Dedifferentiated amniotic fluid mesenchymal stem cell (primary cell): ENCODE results near the gene VENTX.

ENCODE experiments used
- DNase-seq: peaks from one replicate; pipeline ENCODE4 v3.0.0-alpha.2; 2016; ENCODE audit errors: extremely low spot score

The VENTX gene, protein sequence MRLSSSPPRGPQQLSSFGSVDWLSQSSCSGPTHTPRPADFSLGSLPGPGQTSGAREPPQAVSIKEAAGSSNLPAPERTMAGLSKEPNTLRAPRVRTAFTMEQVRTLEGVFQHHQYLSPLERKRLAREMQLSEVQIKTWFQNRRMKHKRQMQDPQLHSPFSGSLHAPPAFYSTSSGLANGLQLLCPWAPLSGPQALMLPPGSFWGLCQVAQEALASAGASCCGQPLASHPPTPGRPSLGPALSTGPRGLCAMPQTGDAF

DNA sequence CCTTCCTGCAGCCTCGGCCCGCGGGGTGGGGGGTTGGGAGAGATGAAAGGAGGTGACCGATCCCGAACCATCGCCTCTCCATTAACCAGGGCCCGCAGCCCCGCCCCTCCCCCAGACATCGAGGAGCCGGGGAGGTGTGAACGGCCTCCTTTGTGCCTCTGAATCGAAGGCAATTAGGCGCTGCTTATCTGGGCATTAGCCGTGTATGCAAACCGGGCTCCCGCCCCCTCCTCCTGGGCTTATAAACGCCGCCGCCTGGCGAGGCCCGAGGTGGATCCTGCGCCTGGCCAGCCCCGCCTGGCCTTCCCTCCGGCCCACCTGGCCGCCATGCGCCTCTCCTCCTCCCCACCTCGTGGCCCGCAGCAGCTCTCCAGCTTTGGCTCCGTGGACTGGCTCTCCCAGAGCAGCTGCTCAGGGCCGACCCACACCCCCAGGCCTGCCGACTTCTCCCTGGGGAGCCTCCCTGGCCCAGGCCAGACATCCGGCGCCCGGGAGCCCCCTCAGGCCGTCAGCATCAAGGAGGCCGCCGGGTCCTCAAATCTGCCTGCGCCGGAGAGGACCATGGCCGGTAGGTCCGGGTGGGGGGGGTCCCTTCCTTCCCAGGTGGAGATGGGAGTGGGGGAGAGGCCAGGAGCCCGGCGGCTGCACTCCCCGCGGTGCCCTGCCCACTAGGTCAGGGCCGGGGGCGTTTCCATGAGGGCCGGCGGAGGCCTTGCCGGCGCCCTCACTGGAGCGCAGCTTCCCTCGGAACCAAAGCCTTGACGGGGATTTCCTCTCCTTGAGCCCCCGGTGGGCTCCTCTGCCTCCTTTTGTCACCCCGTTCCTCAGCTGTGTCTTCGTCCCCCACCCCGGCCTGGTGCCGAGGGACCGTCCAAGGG, at the start of gene VENTX:
Gene VENTX, plus strand, starts transcription at position 268 of the 878 bp plus-strand sequence. Its CDS starts 60 bp downstream, at position 328.
- DNase-seq: no peak

DNA sequence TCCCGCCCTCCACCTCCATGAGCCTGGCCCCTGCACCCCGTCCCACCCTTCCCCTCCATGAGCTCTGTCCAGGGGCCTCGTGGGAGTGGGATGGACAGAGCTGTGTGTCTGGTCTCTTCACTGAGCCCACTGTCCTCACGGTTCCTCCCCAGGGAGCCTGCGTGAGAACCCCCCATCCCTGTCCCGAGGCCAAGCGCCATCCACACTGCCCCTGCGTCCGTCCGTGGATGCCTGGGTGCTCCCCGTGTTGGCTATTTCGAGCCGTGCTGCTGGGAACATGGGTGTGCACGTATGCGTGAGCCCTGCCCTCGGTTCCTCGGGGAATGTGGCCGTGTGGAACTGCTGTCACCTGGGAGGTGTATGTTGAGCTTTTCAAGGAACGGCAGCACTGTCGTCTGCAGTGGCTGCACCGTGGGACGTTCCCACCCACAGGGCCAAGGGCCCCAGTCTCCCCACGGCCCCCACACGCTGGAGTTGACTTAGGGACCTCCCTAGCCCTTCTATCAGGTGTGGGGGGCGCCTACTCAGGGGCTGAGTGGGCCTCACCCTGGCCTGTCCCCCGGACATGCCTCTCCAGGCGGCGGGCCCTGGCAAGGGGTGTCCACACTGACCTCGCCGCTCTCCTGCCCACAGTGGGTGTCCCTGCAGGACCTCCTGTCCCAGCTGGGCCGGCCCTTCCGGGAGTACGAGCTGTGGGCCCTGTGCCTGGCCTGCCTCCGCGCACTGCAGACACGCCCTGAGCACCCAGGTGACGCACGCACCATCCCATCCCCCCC, 49.6 kb upstream of the VENTX start:
- no peak for DNase-seq

DNA sequence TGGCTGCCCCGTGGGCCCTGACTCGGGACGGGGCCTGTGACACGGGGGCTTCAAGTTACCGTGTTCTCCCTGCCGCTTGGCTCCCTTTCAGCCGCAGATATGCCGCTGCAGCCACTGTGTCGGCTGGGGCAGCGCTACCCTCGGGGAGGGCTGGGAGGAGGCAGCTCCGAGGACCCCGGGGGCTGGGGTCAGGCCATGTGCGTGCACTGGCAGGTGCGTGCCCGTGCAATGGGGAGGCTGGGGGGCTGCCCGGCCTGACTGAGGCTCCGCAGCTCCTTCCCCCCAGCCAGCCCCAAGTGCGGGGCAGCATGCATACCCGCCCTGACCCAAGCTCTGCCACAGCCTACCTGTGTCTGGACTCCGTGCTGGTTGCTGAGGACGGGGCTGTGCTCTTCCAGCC, 48.4 kb upstream of the VENTX start:
- DNase-seq: no peak

DNA sequence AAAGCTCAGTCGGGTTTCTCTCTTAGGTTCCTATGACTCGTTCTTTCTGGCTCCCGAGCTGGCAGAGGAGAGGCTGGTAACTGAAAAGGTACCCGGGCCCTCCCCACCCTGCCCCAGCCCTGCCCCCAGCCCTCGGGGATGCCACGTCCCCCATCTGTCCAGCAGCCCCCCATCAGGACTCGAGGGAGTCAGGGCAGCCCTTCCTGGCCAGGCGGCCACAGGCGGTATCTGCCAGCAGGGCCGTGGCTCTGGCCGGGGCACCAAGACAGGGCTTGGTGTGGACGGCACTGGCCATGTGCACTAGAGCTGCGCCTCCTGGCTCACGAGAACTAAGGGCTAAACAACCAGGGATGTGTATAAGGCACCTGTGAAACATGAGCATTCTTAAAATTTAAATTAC, 47.9 kb upstream of the VENTX start:
- no peak for DNase-seq

DNA sequence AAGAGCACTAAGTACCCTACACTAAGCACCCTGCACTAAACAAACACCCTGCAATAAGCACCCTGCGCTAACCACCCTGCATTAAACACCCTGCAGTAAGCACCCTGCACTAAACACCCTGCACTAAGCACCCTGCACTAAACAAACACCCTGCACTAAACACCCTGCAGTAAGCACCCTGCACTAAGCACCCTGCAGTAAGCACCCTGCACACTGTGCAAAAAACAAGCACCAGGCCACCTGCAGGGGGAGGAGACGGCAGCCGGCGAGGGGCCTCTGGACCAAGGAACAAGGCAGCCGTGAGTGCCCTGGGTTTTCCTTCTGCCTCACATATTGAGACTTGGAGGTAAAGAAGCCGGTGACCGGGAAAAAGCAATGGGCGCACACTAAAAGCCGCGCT, 47.4 kb upstream of the VENTX start:
- no peak for DNase-seq

DNA sequence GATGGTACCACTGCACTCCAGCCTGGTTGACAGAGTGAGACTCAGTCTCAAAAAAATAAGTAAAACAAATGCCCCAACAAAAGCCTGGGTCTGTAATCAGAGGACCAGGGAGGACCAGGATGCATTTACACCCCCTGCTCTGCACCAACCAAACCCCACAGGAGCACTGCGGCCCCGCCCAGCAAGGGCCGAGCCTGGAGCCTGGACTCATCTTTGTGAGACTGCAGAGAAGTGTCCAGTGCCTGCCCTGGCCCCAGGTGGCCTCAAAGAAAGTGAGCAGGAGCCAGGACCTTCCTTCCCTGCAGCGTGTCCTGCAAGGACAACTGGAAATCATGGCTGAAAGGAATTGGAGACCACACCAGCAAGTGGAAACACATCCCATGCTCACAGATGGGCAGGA, 46.0 kb upstream of the VENTX start:
- DNase-seq: no peak

DNA sequence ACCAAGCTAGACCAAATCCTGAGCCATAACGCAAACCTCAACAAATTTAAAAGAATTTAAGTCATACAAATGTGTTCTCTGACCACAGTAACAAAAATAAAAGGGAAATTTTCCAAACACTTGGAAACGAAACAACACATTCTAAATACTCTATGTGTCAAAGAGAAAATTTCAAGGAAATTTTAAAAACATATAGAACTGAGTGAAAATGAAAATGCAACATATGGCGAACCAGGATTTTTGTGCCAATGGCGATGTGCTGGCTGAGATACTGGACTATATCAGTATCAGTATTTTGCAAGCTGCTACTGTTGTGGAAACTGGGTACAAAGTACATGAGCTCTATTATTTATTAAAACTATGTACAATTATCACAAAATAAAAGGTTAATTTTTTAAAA, 43.5 kb upstream of the VENTX start:
- no peak for DNase-seq

DNA sequence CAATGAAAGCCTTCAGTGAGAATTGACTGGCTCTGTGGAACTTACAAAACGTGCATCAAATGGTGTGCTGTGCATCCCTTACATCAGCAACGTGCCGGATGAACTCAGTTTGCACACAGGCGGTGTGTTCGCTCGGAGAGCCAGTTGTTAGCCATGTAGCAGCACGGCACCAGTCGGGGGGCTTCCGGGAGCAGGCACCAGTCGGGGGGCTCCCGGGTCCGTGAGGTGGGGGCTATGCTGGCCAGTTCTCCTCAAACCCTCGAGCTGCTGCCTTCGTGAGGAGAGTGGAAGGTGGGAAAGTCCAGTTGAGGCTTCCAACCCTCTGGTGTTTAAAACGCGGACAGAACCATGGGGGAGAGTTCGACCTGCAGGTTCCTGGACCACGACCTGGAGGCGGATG, 42.6 kb upstream of the VENTX start:
- no peak for DNase-seq

DNA sequence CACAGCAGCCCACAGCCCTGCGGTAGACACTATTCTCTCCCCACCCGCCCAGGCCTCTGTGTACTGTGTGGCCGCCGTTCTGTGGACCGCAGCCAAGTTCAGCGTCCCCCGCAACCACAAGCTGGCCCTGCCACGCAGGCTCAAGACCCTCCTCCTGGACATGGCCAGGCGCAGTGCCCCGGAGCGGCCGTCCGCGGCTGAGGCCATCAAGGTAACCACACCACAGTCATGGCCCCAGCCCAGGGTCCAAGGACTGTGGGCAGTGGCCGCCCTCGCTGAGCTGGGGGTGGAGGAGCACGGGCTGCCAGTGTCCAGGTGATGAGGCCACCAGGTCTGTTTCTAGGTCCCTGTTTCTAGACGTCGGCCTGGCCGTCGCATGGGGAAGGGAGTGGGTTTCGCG, 42.0 kb upstream of the VENTX start:
- DNase-seq: no peak

DNA sequence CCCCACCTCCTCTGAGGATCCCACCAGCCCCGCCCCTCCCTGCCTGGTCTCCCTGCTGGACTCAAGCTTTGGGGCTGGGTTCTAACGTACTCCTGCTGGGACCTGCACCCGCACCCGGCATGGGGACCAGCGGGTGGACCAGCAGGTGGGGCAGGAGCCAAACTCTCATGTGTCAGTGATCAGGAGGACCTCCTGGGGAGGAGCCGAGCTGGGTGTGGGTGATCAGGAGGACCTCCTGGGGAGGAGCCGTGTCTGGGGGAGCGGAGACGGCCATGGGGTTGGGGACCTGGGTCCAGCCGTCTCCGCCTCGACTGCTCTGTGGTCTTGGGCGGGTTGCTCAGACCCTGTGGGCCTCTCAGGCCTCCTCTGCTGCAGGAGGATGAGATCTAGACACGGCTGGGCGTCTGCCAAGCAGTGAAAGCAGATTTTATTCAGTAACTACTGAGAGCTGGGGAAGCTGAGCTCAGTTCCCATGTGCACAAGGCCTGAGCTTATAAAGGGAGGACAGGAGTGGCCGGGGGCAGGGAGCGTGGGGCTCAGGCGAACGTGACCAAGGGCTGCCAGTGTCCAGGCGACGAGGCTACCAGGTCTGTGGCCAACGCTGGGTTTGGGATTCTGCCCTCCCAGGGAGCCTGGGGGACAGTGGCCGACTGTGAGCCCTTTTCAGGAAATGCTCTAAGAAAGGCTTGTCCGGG, 41.3 kb upstream of the VENTX start:
- no peak for DNase-seq

DNA sequence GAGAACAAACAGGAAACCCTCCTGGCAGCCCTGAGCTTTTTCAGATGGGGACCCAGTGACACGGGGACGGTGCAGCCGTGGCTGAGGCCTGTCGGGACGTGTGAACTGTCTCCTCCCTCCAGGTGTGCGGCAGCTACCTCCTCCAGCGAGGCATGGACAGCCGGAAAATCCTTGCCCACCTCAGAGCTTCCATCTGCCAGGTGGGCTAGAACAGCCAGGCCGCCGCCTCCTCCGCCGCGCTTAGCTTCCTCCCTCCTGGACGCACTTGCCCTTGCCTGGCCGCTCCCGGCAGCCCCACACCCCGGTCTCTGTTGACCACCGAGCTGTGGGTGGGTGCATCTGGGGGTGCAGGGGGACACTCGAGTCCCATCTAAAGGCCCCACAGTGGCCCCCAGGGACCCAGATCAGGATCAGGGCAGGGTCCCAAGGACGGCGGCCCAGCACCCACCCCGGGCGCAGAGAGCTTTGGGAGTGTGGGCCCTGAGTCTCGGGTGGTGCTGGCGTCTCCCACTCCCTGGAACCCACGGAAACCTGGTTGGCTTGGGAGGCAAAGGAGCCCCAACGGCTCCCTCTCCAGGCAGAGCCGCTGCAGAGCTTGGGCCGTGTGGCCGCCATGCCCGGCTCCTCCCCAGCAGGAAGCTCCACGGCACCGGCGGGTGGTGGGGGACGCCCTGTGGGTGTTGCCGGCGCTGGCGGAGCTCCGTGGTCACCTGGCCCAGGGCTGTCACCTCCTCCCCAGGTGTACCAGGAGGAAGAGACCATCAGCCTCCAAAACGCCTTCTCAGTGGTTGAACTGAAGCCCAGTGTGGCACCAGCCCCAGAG, 40.5 kb upstream of the VENTX start:
- no peak for DNase-seq

DNA sequence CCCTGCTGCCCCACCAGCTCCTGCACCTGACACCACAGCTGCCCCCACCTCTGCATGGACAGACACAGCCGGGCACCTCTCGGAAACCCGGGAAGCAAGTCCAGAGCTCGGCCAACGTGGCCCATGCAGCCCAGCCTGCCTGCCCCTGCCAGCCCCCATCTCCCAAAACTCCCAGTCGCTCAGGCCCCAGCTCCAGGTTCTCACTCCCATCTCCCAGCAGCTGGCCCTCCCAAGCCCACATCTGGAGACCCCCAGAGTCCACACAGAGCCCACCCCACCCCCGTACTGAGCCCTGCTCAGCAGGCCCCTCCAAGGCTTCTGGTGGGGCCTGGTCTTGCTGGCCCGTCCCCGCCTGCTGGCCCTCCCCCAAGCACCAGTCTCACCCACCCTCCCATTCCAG, 39.9 kb upstream of the VENTX start:
- no peak for DNase-seq

DNA sequence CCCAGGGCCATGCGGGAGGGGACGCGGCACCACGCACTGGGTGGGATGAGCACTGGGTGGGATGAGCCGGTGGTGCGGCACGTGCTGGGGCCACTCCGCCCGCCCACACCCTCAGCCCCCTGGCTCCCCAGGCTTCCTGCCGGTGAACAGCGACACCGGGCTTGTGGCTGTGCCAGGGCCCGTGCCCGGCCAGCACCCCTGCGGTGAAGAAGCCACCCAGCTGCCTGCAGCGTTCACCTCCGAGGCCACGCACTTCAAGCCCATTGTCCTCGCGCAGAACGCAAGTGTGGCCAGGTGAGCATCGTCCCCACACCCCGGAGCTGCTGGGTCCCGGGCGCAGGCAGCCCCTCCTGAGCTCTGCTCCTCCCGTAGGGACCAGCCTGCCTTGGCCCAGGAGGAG, 39.4 kb upstream of the VENTX start:
- no peak for DNase-seq

DNA sequence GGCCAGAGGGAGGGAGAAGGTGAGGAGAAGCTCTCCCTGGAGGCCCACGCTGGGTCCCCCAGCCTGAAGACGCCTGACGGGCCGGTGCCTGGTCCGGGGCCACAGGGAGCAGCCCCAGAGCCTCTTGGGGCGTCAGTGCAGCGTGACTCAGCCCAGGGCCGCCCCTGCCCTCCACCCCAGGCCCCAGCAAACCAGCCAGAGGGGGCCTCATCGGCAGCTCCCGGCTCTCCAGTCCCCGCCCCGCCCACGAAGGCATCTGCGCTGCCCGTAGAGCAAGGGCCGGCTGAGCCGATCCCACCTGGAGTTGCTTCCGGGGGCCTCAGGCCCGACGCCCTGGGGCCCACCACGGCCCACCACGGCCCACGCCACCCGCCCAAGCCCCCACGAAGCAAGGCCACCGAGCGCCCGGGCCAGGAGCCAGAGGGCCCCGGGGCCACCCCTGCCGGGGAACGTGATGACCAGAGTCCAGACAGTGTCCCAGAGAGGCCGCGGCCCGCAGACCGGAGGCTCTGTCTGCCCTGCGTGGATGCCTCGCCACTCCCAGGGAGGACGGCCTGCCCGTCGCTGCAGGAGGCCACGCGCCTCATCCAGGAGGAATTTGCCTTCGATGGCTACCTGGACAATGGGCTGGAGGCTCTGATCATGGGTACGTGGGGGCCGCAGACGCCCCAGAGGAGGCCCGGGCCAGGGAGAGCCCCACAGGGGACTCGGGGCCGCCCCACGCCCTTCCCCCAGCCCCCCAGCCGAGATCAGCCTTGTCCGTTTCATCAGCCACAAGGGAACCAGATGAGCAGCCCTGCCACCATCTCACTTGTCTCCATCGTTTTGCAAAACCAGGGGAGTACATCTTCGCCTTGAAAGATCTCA, 38.8 kb upstream of the VENTX start:
- DNase-seq: no peak

DNA sequence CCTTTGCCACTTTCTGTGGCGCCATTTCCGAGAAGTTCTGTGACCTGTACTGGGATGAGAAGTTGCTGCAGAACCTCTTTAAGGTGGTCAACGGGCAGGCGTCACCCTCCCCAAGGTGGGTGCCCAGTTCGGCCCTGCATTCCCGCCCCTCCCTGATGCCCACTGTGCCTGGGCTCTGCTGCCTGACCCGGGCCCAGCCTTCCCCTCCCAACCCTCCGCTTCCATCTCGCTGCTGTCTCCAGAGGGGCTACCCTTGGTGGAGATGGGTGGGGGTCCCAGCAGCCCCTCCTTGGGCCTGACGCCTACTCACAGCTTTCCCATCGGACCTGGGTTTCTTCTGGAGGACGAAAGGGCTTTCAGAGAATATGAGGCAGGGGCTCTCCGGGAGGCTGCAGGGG, 38.2 kb upstream of the VENTX start:
- no peak for DNase-seq

DNA sequence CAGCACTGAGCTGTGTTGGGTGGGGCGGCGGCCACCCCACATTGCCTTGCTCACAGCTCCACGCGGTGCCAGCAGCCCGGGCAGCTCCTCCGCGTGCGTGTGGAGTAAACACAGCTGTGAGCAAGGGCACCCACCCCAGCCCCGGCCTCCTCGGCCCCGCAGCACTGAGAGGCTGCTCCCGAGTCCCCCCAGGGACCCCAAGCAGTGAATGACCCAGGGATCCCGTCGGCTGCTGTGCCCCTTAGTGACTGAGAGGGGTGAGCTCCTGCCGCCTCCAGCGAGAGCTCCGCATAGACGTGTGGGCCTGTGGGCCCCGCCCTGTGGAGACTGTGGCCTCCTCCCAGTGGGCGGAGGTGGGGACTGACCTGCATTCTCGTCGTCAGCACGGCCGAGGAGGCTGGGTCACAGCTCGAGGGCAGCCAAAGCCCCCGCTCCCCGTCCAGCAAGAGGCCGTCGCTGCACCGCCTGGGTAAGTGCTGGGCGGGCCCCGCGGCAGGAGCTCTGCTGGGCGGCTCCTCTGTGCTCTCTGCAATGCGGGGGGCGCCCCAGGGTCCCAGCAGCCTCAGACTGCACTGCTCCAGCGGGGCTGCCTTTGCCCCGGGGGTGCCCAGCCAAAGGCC, 37.6 kb upstream of the VENTX start:
- no peak for DNase-seq

DNA sequence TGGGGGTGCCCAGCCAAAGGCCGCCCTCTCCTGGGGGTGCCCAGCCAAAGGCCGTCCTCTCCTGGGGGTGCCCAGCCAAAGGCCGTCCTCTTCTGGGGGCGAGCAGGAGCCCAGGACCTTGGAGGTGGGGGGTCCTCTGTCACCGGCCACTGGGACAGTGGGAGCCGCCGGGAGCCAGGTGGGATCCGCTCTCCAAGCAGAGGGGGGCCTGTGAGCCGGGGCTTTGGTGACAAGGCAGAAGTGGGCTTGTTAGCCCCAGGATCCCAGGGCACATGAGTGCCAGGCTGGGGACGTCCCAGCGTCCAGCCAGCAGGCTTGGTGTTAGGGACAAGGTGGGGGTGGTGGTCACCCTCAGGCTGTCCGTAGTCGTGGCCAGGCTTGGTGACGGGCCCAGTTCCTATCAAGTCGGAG, 37.0 kb upstream of the VENTX start:
- DNase-seq: no peak

DNA sequence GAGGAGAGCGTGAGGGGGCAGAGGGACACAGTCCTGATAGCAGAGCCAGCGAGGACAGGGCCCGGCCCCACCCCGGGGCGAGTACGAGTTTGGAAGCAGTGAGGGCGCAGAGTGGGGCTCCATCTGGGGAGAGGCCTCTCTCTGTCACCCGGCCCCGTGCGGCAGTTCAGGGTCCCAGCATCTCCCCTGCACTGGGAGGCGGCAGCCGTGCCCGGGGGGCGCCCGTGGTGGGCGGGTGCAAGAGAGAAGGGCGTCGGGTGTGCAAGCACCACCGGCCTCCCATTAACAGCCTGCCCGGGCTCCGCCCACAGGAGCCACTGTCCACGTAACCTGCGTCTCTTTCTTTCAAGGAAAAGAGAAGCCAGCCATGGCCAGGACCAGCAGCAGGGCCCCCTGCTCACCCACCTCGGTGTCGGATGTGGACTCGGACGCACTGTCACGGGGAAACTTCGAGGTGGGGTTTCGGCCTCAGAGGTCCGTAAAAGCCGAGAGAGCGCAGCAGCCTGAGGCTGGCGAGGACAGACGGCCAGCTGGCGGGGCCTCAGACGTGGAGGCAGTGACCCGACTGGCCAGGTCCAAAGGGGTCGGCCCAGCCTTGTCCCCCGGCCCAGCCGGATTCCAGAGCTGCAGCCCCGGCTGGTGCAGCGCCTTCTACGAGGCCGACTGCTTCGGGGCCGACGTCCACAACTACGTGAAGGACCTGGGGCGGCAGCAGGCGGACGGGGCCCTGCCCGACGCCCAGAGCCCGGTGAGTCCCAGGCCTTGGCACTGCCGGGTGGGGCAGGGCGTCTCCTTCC, 36.3 kb upstream of the VENTX start:
- DNase-seq: no peak
